GM19395 (cell line): ENCODE measurements around the gene PRKACA.

Experiments
- ATAC-seq: cut with Tn5 transposase; IDR thresholded peaks from one replicate; pipeline ENCODE4 v1.9.1; 2021; ENCODE audit warnings: mild to moderate bottlenecking, moderate library complexity; ENCODE audit not compliant: unreplicated experiment

The PRKACA gene

DNA sequence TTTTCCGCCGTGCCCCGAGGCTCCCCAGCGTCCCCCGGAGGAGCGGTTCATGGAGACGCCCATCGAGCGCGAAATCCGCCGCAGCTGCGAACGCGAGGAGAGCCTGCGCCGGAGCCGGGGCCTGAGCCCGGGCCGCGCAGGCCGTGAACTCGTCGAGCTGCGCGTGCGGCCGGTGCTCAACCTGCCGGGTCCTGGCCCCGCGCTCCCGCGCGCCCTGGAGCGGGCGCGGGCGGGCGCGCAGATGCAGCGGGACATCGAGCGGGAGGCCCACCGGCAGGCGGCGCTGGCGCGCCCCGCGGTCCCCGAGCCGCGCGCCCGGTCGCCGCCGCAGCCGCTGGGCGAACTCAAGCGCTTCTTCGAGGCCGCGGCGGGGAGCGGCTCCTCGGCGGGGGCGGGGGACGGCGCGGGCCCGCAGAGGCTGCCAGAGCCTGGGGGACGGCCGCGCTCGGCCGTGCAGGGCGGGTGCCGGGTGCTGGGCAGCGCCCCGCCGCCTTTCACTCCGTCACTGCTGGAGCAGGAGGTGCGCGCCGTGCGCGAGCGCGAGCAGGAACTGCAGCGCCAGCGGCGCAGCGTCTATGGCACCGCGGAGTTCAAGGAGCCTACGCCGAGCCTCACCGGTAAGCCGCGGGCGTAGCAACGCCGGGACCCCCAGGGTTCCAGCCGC, 44.2 kb downstream of the PRKACA start:
- no peak for ATAC-seq

DNA sequence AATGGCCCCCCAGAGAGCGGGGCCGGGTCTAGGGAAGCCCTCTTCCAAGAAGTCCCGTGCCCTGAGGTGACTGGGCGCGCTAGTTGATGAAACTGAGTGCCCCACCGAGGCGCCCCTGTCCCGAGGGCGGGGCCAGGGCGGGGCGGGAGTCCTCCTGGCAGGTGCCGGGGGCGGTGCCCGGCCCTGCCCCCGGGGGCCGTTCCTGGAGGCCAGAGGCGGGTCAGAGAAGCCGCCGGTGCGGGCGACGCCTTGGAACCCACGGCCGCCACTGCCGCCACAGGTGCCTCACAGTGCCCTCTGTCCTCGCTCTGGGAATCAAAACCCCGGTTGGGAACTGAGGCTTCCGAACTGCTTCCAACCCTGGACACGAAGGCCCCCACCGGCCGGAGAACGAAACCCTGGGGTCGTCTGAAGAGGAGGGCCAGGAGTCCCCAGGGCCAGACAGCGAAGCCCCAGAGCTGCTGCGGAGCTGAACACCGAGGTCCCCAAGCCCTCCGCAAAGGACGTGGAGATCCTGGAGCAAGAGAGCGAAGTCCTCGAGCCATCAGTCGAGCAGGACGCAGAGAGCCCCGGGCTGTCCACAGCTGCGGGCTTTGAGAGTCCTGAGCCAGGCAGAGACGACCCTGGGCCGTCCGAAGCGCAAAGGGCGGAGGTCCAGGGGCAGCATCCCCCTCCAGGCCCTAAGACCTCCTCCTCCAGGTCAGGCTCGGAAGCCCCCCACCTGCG, 44.9 kb downstream of the PRKACA start, which contains the start of gene MISP3:
TSS of gene MISP3 (plus strand) at position 252 of the 726 bp plus-strand sequence. CDS start 524 bp downstream, outside the sequence.
- no peak for ATAC-seq

DNA sequence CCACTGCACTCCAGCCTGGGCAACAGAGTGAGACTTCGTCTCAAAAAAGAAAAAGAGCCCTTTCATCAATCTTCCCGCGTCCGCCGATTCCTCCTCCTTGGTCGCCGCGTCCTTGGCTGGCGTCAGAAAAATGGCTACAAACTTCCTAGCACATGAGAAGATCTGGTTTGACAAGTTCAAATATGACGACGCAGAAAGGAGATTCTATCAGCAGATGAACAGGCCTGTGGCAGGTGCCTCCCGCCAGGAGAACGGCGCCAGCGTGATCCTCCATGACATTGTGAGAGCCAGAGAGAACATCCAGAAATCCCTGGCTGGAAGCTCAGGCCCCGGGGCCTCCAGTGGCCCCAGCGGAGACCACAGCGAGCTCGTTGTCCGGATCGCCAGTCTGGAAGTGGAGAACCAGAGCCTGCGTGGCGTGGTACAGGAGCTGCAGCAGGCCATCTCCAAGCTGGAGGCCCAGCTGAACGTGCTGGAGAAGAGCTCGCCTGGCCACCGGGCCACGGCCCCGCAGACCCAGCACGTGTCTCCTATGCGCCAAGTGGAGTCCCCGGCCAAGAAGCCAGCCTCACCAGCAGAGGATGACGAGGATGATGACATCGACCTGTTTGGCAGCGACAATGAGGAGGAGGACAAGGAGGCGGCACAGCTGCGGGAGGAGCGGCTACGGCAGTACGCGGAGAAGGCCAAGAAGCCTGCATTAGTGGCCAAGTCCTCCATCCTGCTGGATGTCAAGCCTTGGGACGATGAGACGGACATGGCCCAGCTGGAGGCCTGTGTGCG, 47.1 kb downstream of the PRKACA start:
- no peak for ATAC-seq

DNA sequence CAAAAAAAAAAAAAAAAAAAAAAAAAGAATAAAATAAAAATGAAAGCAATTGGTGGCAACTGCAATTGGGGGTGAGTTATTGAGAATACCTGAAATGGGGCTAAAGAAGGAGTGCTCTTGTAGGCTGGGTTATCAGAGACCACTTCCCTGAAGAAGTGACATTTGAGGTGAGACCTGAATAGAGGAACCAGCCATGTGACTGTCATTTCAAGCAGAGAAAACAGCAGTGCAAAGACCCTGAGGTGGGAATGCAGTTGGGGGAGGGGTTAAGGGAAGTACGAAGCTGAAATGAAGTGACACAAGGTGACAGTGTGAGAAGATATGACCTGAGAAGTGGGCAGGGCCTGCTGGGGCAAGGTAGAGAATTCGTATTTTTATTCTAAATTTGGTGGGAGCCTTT, 51.4 kb downstream of the PRKACA start:
- ATAC-seq = no peak

DNA sequence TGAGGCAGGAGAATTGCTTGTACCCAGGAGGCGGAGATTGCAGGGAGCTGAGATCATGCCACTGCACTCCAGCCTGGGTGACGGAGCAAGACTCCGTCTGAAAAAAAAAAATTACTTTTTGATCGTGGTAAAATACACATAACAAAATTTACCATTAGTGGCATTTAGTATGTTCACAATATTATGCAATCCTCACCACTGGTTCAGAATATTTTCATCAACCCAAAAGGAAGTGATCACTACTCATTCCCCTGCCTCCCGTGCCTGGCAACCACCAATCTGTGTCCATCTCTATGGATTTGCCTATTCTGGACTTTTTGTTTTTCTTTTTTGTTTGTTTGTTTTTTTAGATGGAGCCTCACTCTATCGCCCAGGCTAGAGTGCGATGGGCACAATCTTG, 54.5 kb downstream of the PRKACA start:
- no peak for ATAC-seq

DNA sequence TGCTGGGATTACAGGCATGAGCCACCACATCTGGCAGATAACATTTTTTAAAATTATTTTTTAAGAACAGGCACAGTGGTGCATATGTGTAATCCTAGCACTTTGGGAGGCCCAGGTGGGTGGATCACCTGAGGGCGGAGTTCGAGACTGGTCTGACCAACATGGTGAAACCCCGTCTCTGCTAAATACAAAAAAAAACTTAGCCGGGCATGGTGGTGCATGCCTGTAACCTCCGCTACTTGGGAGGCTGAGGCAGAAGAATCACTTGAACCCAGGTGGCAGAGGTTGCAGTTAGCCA, 55.1 kb downstream of the PRKACA start:
- no peak for ATAC-seq

DNA sequence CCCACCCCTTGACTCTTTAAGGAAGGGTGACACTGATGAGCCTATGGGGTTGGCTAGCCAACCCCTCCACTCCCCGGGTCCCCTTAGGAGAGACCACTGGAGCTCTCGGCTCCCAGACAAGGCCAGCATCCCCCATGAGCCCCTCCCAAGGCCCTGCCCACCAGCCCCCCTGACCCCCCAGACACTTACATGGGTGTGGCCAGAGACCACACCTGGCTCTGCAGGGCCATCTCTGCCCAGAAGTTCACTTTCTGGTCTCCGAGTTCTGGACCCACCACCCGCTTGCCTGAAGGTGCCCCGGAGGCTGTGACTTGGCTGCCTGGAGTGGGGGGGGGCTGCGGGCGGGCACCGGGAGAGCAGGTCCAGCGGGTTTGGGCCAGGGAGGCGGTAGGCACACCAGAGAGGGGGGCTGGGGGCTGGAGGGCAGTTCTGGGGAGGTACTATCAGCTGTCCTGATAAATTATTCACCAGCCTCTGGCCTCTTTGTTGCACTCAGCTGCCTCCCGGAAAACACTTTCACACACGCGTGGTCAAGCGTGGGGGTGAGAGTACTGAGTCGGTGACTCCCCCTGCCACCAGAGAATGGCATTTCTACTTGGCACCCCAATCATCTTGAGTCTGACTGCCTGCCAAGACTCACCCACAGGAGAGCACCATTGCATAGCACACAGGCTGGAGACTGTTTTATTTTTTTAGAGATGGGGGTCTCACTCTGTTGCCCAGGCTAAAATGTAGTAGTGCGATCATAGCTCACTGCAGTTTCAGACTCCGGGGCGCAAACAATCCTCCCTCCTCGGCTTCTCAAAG, 55.6 kb downstream of the PRKACA start, which contains the start of gene PALM3:
TSS of gene PALM3 (minus strand) at position 326 of the 807 bp plus-strand sequence. CDS start at position 230, 96 bp downstream.
- no peak for ATAC-seq

DNA sequence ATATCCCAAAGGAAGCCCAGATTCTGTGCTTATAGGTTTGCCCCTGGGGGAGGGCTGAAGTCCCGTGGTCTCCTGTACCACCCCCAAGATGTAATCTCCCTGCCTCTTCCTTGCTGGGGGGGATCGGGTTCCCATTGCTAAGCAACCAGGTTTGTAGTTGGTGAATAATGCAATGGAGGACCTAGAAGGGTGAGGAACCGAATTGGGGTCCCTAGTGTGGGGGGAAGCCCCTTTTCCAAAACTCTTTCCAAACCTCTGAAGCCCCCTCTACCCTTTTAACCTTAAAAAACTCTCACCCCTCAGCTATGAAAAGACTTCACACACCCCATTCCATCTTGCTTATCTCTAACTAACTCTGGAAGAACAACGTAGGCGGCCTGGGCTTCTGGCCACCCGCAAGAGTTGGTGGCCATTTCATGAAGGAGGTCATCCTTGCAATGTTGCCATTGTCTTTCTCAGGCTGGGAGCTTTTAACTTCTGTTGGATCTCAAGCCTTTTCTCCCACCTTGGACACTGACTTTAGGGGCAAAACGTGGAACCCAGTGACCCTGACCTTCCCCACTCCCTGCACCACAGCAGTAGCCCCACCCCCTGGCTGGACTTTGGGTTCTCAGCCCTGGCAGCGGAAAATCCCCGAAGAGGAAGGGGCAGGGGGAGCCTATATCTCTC, 56.3 kb downstream of the PRKACA start:
- ATAC-seq = no peak

DNA sequence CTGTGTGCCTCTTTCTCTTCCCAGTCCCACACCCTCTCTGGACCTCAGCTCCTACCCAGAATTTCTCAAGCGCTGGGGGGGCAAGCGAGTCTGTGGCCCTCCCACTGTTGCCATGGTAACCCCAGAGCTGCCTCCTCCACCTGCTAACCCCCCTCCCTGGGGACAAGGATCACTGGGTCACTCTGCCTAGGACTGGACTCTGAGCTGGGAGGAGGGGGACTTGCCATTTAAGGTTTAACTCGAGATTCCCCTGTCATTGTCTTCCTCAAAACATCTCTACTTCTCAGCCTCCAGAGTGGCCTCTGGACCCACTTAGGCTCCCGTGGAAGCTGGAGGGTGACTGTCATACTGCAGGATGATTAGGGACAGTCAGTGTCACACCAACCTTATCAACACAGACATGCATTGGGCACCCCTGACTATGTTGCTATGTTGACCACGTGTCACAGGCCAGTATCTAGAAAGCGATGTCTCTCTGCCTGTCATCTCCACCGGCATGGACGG, 57.9 kb downstream of the PRKACA start:
- ATAC-seq = no peak

DNA sequence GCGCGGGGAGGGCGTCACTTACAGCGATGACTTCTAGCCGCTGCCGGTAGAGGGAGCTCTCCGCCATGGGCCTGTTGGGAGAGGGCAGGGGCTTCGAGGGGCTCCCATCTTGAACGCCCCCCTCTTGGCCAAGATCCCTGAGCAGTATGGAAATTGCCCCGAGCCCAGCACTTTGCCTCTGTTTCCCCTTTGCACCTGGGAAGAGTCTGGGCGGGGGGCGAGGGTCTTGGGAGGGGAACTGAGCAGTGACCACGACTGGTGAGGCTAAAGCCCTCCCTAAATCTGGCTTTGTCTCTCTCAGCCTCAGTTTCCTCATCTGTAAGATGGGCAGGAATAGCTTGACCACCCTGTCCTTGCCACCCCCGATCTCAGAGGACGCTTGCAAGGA, 58.5 kb downstream of the PRKACA start:
- no peak for ATAC-seq

DNA sequence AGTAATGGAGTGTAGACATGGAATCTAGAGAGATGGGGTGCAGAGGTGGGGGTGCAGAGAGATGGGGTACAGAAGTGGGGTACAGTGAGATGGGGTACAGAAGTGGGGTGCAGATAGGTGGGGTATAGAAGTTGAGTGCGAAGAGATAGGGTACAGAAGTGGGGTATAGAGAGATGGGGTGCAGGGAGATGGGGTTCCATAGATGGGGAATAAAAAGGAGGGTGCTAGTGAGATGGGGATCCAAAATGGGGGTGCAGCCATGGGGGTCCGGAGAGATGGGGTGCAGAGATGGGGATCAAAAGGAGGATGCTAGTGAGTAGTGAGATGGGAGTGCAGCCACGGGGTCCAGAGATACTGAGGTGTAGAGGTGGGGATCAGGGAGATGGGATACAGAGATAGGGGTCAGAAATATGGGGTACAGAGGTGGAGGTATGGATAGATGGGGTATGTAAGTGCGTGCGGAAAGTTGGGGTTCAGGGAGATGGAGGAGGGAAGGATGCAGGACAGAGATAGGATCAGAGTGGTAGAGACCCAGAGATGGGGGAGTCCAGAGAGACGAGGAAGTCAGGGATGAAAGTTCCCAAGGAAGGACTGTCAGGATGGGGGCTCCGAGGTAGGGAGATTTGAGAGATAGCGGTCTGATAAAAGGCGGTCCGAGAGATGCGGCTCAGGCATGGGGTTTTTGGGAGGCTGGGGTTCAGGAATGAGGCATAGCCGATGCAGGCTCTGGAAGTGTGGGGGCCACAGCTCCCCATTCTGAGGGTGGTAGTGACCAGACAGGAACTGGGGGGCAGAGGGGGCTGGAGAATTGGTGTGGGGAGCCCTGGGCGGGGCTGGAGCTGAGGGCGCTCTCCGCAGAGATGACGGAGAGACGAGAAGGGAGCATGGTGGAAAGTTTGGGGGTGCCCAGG, 59.1 kb downstream of the PRKACA start:
- no peak for ATAC-seq

DNA sequence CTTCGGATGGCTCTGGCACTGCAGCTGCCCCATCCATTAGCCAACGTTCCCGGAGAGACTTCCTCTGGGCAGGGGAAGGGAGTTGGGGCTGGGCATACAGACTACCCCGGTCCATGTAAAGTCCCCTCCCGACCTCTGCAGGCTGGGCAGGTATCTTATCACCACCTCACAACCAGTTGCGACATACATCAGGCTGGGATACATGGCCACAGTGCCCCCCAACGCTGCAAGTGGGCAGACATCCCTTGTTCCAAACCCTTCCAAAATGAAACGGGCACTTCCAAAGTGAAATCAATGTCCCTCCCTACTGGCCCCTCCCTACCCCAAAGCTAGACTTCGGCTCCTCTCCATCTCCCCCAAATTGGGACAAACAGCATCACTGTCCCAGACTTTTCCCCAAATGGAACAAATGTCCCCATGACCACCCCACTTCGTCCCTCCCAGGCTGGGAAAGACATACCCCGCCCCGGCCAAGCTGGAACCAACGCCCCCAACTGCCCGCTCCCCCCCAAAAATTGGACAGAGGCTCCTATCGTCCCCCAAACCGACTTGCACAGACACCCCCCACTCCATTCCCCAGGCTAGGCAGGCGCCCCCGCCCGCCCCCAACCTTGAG, 60.7 kb downstream of the PRKACA start:
- no peak for ATAC-seq

DNA sequence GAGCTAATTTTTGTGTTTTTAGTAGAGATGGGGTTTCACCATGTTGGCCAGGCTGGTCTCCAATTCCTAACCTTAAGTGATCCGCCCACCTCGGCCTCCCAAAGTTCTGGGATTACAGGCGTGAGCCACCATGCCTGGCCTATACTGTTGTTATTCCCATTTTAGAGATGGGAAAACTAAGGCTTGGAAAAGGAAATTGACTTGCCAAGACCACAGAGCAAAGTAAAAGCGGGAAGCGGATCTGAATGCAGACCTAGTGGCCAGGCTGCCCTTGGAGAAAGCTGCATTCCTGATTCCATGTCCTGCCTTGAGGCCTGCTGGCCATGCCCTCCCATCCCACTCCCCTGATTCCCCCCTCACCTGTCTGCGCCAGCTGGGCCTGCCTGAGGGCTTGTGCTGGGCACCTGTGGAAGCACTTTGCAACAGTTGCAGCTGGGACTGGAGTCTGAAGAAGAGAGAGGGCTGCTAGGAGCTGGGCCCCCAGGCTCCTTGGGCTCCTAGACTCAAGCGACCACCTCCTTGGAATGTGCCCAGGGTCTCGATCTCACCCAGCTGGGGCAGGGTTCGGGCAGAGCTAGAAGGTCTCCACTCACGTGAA, 61.4 kb downstream of the PRKACA start:
- ATAC-seq = no peak

DNA sequence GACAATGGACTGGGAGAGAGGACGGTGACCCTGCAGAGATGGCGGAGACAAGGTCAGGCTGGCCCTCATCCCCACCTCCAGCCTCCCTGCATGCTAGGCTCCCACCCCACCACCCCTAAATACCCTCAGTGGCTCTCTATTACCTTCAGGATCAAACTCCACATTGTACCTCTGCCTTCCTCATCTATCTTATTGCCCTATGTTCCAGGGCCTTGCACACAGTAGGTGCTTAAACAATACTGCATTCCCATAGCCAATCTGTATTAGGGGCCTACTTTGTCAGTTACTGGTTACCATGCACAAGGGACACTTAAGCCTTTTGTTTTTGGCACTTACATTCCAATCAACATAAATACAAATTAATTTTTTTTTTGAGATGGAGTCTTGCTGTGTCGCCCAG, 62.2 kb downstream of the PRKACA start:
- no peak for ATAC-seq

DNA sequence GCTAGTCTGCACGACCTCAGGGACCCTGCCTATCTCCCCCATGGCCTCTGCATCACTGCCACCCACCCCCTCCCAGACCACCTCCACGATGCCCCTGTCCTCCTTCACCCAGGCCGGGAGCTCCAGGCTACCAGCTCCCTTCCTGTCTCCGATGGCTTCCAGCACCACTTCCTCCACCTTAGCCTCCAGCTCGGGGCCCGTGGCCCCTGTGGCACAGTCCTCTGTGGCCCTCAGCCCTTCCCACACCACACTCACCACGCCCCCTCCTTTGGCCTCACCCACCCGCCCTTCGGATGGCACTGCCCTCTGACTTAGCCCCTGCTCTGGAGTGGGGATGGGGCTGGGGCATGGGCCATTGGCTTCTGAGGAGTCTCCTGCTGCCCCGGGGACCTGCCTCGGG, 62.8 kb downstream of the PRKACA start:
- ATAC-seq = no peak

DNA sequence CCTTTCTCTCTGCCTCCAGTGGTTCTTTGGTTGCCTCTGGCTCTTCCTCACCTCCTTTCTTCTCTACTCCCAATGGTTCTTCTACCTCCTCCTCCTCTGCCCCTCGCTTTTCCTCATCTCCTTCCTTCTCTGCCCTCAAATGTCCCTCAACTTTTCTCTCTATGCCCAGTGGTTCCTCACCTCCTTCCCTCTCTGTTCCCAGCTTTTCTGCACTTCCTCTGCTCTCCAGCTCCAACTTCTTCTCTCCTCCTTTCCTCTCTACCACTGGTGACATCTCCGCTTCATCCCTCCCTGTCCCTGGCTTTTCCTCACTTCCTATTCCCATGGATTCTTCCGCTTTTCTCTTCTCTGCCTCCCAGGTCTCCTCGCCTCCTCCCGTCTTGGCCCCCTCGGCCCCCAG, 63.5 kb downstream of the PRKACA start:
- no peak for ATAC-seq

DNA sequence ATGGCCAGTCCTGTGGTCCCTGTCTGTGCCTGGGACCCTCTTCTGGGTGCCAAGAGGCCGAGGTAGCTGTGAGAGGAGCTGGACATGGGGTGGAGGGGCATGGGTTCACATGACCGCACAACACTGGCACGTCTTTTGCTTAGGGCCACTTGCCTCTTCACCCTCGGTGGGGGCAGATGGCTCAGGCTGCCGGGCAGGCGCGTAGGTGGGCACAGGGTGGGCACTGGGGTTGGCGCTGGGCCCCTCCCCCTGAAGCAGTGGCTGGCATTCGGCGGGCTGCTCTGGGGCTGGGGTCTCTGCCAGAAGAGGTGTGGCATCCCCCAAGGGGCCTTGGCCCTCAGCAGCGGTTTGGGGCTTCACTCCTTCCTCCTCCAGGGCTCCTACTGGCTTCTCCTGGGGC, 64.1 kb downstream of the PRKACA start:
- no peak for ATAC-seq

DNA sequence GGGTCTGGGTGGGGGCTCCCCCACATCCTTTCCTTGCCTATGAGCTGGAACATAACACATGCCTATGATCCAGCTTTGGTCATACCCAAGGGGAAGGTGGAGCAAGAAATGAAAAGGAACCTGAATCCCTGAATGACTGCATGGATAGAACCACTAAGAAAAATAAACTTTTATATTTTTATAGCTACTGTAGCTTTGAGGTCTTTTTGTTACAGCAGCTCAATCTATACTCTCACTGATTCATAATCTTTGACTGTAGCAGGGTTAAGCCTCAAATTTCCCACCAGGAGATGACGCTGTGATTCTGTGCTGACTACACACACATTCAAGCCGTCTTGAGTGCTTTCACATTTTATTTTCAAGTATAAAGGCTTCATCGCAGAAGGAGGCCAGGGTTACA, 64.5 kb downstream of the PRKACA start:
- ATAC-seq = no peak
